H1 (cell line): ENCODE measurements around the gene JADE1. TPM values are rescaled to one million over a fixed set of nuclear protein-coding genes. Genes with fewer than 3 reads are reported as not detected.
A peak's percentile ranks its signal among the peaks of the same experiment; 100 is the strongest.

Source experiments
- CTCF ChIA-PET: fragments of 300-600 bp; sonication (Branson Sonifier 250); formaldehyde crosslinking; loops from one replicate; lab custom pipeline; 2021; ENCODE audit not compliant: partially characterized antibody; lab: Charles Lee
- POLR2A ChIA-PET: fragments of 300-600 bp; sonication (Branson Sonifier 250); formaldehyde crosslinking; loops from one replicate; lab custom pipeline; 2021; ENCODE audit warnings: inconsistent platforms; ENCODE audit not compliant: partially characterized antibody; lab: Charles Lee
- DNase-seq, 2 experiments: peaks; one replicate each; pipeline versions ENCODE4 v3.0.0 to v3.0.0-alpha.2; 2010 to 2022; ENCODE audit warnings: low spot score in 2 of 2, low read depth in 1 of 2, mixed read lengths in 1 of 2
- FAIRE-seq: peaks from 2 replicates; lab custom pipeline; 2011; peaks lifted over from hg19 to GRCh38; lab: Jason Lieb, UNC
- H2AFZ ChIP-seq: 2 replicates; pipeline ENCODE4 v1.8.1; 2012; ENCODE audit warnings: low read length, inconsistent platforms
- H2AK5ac ChIP-seq: 2 replicates; pipeline ENCODE4 v1.6.1; 2013; ENCODE audit warnings: low read depth, low read length
- H2BK120ac ChIP-seq: replicated peaks from 2 replicates; pipeline ENCODE3; 2013; ENCODE audit warnings: low read depth, low read length, inconsistent platforms
- H2BK12ac ChIP-seq: 2 replicates; pipeline ENCODE4 v1.6.1; 2013; ENCODE audit warnings: low read depth, low read length
- H2BK15ac ChIP-seq: 2 replicates; pipeline ENCODE4 v1.6.1; 2013; ENCODE audit warnings: low read length
- H2BK20ac ChIP-seq: 2 replicates; pipeline ENCODE4 v1.6.1; 2013; ENCODE audit warnings: low read length
- H2BK5ac ChIP-seq: 2 replicates; pipeline ENCODE4 v1.6.1; 2013; ENCODE audit warnings: low read depth, low read length
- H3K14ac ChIP-seq: 2 replicates; pipeline ENCODE4 v1.6.1; 2013; ENCODE audit warnings: inconsistent platforms; ENCODE audit not compliant: insufficient read length
- H3K18ac ChIP-seq: 2 replicates; pipeline ENCODE4 v1.6.1; 2013; ENCODE audit warnings: low read length; ENCODE audit errors: extremely low read depth
- H3K23ac ChIP-seq: 2 replicates; pipeline ENCODE4 v1.6.1; 2013; ENCODE audit warnings: inconsistent platforms; ENCODE audit not compliant: insufficient read length
- H3K23me2 ChIP-seq: 2 replicates; pipeline ENCODE4 v1.6.1; 2013; ENCODE audit warnings: low read depth, low read length
- H3K27ac ChIP-seq: 2 replicates; pipeline ENCODE4 v1.6.1; 2011; ENCODE audit warnings: low read depth, low read length, inconsistent platforms
- H3K27me3 ChIP-seq, 4 experiments: replicated peaks in 1 of 4; 1 replicate in 1 of 4; 2 replicates in 3 of 4; pipeline versions ENCODE4 v1.6.1 to v1.8.1; 2011 to 2013; ENCODE audit warnings: low read length in 3 of 4, mild to moderate bottlenecking in 3 of 4, inconsistent platforms in 2 of 4, mixed read lengths in 2 of 4, moderate library complexity in 1 of 4; ENCODE audit not compliant: control insufficient read depth in 3 of 4, insufficient read depth in 3 of 4; ENCODE audit errors: extremely low read depth in 1 of 4
- H3K36me3 ChIP-seq, 4 experiments: 2 replicates each; pipeline versions ENCODE4 v1.6.1 to v1.8.1; 2011 to 2013; ENCODE audit warnings: mild to moderate bottlenecking in 4 of 4, low read length in 3 of 4, moderate library complexity in 2 of 4, control low read depth in 1 of 4, inconsistent platforms in 1 of 4; ENCODE audit not compliant: insufficient read depth in 4 of 4, control insufficient read depth in 2 of 4
- H3K4ac ChIP-seq: replicated peaks from 2 replicates; pipeline ENCODE3; 2013; ENCODE audit warnings: low read length, low read depth, mixed read lengths, inconsistent platforms; ENCODE audit not compliant: insufficient read length
- H3K4me1 ChIP-seq, 4 experiments: replicated peaks in 1 of 4; 1 replicate in 1 of 4; 2 replicates in 3 of 4; pipeline versions ENCODE4 v1.6.1 to v1.8.1; 2011 to 2013; ENCODE audit warnings: low read length in 3 of 4, inconsistent platforms in 2 of 4, mixed read lengths in 1 of 4; ENCODE audit not compliant: insufficient read depth in 4 of 4, control insufficient read depth in 3 of 4
- H3K4me2 ChIP-seq, 2 experiments: 2 replicates each; pipeline versions ENCODE4 v1.6.1 to v1.8.1; 2011 to 2013; ENCODE audit warnings: low read depth in 2 of 2, low read length in 2 of 2, control low read depth in 1 of 2, inconsistent platforms in 1 of 2, mild to moderate bottlenecking in 1 of 2; ENCODE audit not compliant: insufficient read depth in 1 of 2
- H3K4me3 ChIP-seq, 4 experiments: fragments of 200-600, 300-600 bp in 1 of 4; sonication (generic), shearing (Covaris generic), sonication (Bioruptor Twin) in 1 of 4; 2 replicates each; pipeline versions ENCODE4 v1.5.1 to v1.8.1; 2011 to 2016; ENCODE audit warnings: low read length in 4 of 4, low read depth in 3 of 4, control low read depth in 2 of 4, inconsistent platforms in 2 of 4, mild to moderate bottlenecking in 2 of 4, mixed read lengths in 1 of 4, moderate library complexity in 1 of 4; ENCODE audit not compliant: insufficient read depth in 2 of 4; ENCODE audit errors: extremely low read depth in 1 of 4
- H3K56ac ChIP-seq: replicated peaks from 2 replicates; pipeline ENCODE3; 2013; ENCODE audit warnings: low read depth, mild to moderate bottlenecking, mixed read lengths, low read length, inconsistent platforms; ENCODE audit not compliant: insufficient read length
- H3K79me1 ChIP-seq: 2 replicates; pipeline ENCODE4 v1.6.1; 2013; ENCODE audit warnings: low read depth, low read length, control low read depth
- H3K79me2 ChIP-seq, 2 experiments: 2 replicates each; pipeline versions ENCODE4 v1.6.1 to v1.8.1; 2012 to 2013; ENCODE audit warnings: low read length in 2 of 2, mild to moderate bottlenecking in 2 of 2, inconsistent platforms in 1 of 2; ENCODE audit not compliant: insufficient read depth in 2 of 2, control insufficient read depth in 1 of 2
- H3K9ac ChIP-seq, 4 experiments: replicated peaks in 1 of 4; 1 replicate in 1 of 4; 2 replicates in 3 of 4; pipeline versions ENCODE4 v1.6.1 to v1.8.1; 2011 to 2013; ENCODE audit warnings: low read depth in 3 of 4, low read length in 3 of 4, control low read depth in 2 of 4, mild to moderate bottlenecking in 2 of 4, moderate library complexity in 2 of 4, inconsistent platforms in 1 of 4; ENCODE audit errors: extremely low read depth in 1 of 4
- H3K9me3 ChIP-seq, 2 experiments: 2 replicates each; pipeline versions ENCODE4 v1.6.1 to v1.8.1; 2012 to 2013; ENCODE audit warnings: mild to moderate bottlenecking in 2 of 2, moderate library complexity in 2 of 2, control low read depth in 1 of 2, inconsistent platforms in 1 of 2, low read depth in 1 of 2, low read length in 1 of 2, mixed read lengths in 1 of 2; ENCODE audit not compliant: insufficient read depth in 2 of 2
- H4K20me1 ChIP-seq, 2 experiments: replicated peaks in 1 of 2; 2 replicates each; pipeline versions ENCODE3 to v1.8.1; 2011 to 2013; ENCODE audit warnings: inconsistent platforms in 2 of 2, low read length in 2 of 2, mild to moderate bottlenecking in 1 of 2; ENCODE audit not compliant: insufficient read depth in 2 of 2, control insufficient read depth in 1 of 2
- H4K5ac ChIP-seq: 2 replicates; pipeline ENCODE4 v1.6.1; 2013; ENCODE audit warnings: low read length, low read depth, mixed read lengths, inconsistent platforms; ENCODE audit not compliant: insufficient read length
- H4K8ac ChIP-seq: 2 replicates; pipeline ENCODE4 v1.8.0; 2013; ENCODE audit warnings: mild to moderate bottlenecking, moderate library complexity, low read length, inconsistent platforms; ENCODE audit not compliant: insufficient read depth; ENCODE audit errors: extremely low read depth
- H4K91ac ChIP-seq: replicated peaks from 2 replicates; pipeline ENCODE3; 2013; ENCODE audit warnings: low read length, mixed read lengths, inconsistent platforms; ENCODE audit not compliant: insufficient read length
- ASH2L ChIP-seq: fragments of 200-600, 300-600 bp; sonication (generic); IDR thresholded peaks from one replicate; pipeline ENCODE4 v1.7.1; 2017; ENCODE audit warnings: low read length
- CHD1 ChIP-seq: IDR thresholded peaks from 2 replicates; pipeline ENCODE4 v1.6.1; 2012; ENCODE audit warnings: low read depth, low read length, improper control_type of control experiment
- CTBP2 ChIP-seq: IDR thresholded peaks from 2 replicates; pipeline ENCODE4 v1.7.0; 2011; ENCODE audit warnings: borderline replicate concordance, mild to moderate bottlenecking, moderate library complexity, mixed read lengths, low read length; ENCODE audit not compliant: insufficient read depth, insufficient read length
- KDM5A ChIP-seq: fragments of 200-600 bp; IDR thresholded peaks from 2 replicates; pipeline ENCODE4 v1.7.1; 2012; ENCODE audit warnings: mild to moderate bottlenecking, low read length, inconsistent platforms, mixed read lengths
- POU5F1 ChIP-seq: IDR thresholded peaks from 2 replicates; pipeline ENCODE4 v1.6.1; 2011; ENCODE audit warnings: low read depth, mild to moderate bottlenecking, low read length, moderate library complexity
- SAP30 ChIP-seq: fragments of 300-600 bp; sonication (generic); IDR thresholded peaks from 2 replicates; pipeline ENCODE4 v1.7.1; 2012; ENCODE audit warnings: low read length, moderate library complexity, mild to moderate bottlenecking, inconsistent platforms; ENCODE audit not compliant: insufficient read depth, insufficient replicate concordance
- TBP ChIP-seq: IDR thresholded peaks from 2 replicates; pipeline ENCODE4 v1.6.1; 2011; ENCODE audit warnings: low read depth, low read length, improper control_type of control experiment
- TCF12 ChIP-seq: IDR thresholded peaks from 2 replicates; pipeline ENCODE4 v1.6.1; 2011; ENCODE audit warnings: low read depth, mild to moderate bottlenecking, low read length
- WGBS, 2 experiments: shearing (Covaris generic) in 1 of 2; methylation state at CpG; one replicate each; pipeline versions ENCODE4 v1.1.6 to v1.1.7; 2013 to 2015; ENCODE audit warnings: low lambda C conversion rate in 2 of 2, mixed read lengths in 2 of 2, inconsistent platforms in 1 of 2, low coverage in 1 of 2, missing lambda C conversion rate in 1 of 2; ENCODE audit not compliant: insufficient replicate concordance in 2 of 2, insufficient coverage in 1 of 2, insufficient read length in 1 of 2; ENCODE audit errors: extremely low coverage in 1 of 2, missing lambda C conversion rate in 1 of 2; 5-methylcytosine and 5-hydroxymethylcytosine counted together
- long read RNA-seq, 2 experiments: library from RNA in 1 of 2; library from capped mRNA in 1 of 2; stranded (forward); transcript quantifications; one replicate each; pipeline ENCODE4 v2.0.0, GENCODE V29; 2021; ENCODE audit warnings: inconsistent platforms in 1 of 2
- polyA minus RNA-seq, 3 experiments: library from RNA; depleted of rRNA, polyadenylated mRNA; stranded (reverse); fragments of >200 nt; gene quantifications; 1 replicate in 2 of 3; 2 replicates in 1 of 3; pipeline ENCODE4 v1.2.3, GENCODE V29; 2011
- polyA plus RNA-seq, 7 experiments: library from polyadenylated mRNA; depleted of rRNA in 3 of 7; stranded (reverse) in 5 of 7; unstranded in 2 of 7; fragments of >200 nt in 5 of 7; fragments of 200-250 nt in 2 of 7; gene quantifications; 1 replicate in 5 of 7; 2 replicates in 1 of 7; 4 replicates in 1 of 7; pipeline versions ENCODE4 v1.2.1 to v1.2.3, GENCODE V29; 2011 to 2013; ENCODE audit warnings: missing spikeins in 2 of 7, mixed read lengths in 2 of 7
- total RNA-seq: library from RNA; stranded (reverse); fragmentation: NEBNext Ultra II Directional; extraction: Animal tissue kit (Norgen Biotek cat#: 25700); gene quantifications from 2 replicates; pipeline ENCODE4 v1.2.1, GENCODE V29; 2021

Gene JADE1
- total RNA-seq (213 and 216 TPM in 2 replicates), polyA plus RNA-seq (2011; rRNA removed) (37.7 and 43.8 TPM in 2 replicates), polyA minus RNA-seq (2011; rRNA and poly(A)+ RNA removed) (192 and 212 TPM in 2 replicates)
- 57.6 TPM for polyA plus RNA-seq (2011; cell fraction: cytosol; rRNA removed)
- polyA plus RNA-seq (2011; cell fraction: nucleus; rRNA removed): 123 TPM
- 83.3 to 114 TPM (median 103 TPM) in 4 replicates for polyA plus RNA-seq (2012, experiment 1 of 2)
- 16.3 TPM for polyA plus RNA-seq (2012, experiment 2 of 2)
- 91.7 TPM for polyA plus RNA-seq (2013, experiment 1 of 2)
- 84.6 TPM for polyA plus RNA-seq (2013, experiment 2 of 2)
- polyA minus RNA-seq (2011; cell fraction: cytosol; rRNA and poly(A)+ RNA removed): 75.4 TPM
- polyA minus RNA-seq (2011; cell fraction: nucleus; rRNA and poly(A)+ RNA removed): 179 TPM
- long read RNA-seq, experiment 1, full-length matches to known transcripts: 6 of 103 reads
- long read RNA-seq, experiment 1, partial matches to known transcripts: 15 of 103 reads
- long read RNA-seq, experiment 1, other reads (novel, unspliced or antisense): 82 of 103 reads
- long read RNA-seq, experiment 2, full-length matches to known transcripts: 6 of 51 reads
- long read RNA-seq, experiment 2, partial matches to known transcripts: 37 of 51 reads
- long read RNA-seq, experiment 2, other reads (novel, unspliced or antisense): 8 of 51 reads

- H3K4ac ChIP-seq: peak within 1 kb of the TSS; percentile 99
- DNase-seq (peak; percentile 82 to 92), FAIRE-seq (peak; percentile 63)
- WGBS, 2 experiments: 2% methylated on average over 36 of the region's 91 CpGs; no CpG with 5 or more reads in 1 of the 2 experiments
- peak within 1 kb of the TSS; percentile 96 for H3K14ac ChIP-seq
- H4K91ac ChIP-seq: peak within 1 kb of the TSS; percentile 99
- H3K9ac ChIP-seq: peak within 1 kb of the TSS; percentile 83 to 95 (median 92)
- H3K79me2 ChIP-seq: peaks cover 23 to 49% of the 10 kb centered on the region in 2 experiments
- peak within 1 kb of the TSS; percentile 92 to 99 (median 97) for H3K4me3 ChIP-seq
- H4K8ac ChIP-seq: peak within 1 kb of the TSS; percentile 94; the same call in 1 of the 2 replicates
- no peaks in the 10 kb centered on the region for H3K27me3 ChIP-seq
- peak within 1 kb of the TSS; percentile 93 for H2BK5ac ChIP-seq
- H3K79me1 ChIP-seq: 0 out of 2 replicates have a peak, but pooled peaks cover 2% of the 10 kb centered on the region
- H3K4me1 ChIP-seq: peaks cover 2 to 10% (median 4%) of the 10 kb centered on the region in 4 experiments; a peak in 5 of 7 replicates
- peak within 1 kb of the TSS; percentile 90 for H2BK120ac ChIP-seq
- peak within 1 kb of the TSS; percentile 97 for H3K18ac ChIP-seq
- no peak within 1 kb of the TSS for H2BK15ac ChIP-seq
- H3K56ac ChIP-seq: peak within 1 kb of the TSS; percentile 84
- H2AFZ ChIP-seq: no peak within 1 kb of the TSS
- peaks cover 7% of the 10 kb centered on the region for H3K23me2 ChIP-seq
- ChIA-PET CTCF (interaction anchor here (0.6 to 2.3 kb wide), 14 partner anchors 12 to 745 kb away, joined by 3 to 23 read pairs (median 4); no protein-coding TSS in a partner anchor), POLR2A (interaction anchor here (0.6 to 2.1 kb wide), 22 partner anchors 9 to 360 kb away, joined by 3 to 15 read pairs (median 4); no protein-coding TSS in a partner anchor)
- H2BK12ac ChIP-seq: peak within 1 kb of the TSS; percentile 89
- peak within 1 kb of the TSS; percentile 99 for H4K5ac ChIP-seq
- peak within 1 kb of the TSS; percentile 96 to 99 for H3K4me2 ChIP-seq
- H4K20me1 ChIP-seq: peaks cover 11 to 16% of the 10 kb centered on the region in 2 experiments
- H2AK5ac ChIP-seq: peak within 1 kb of the TSS; percentile 54; the same call in 1 of the 2 replicates
- no peaks in the 10 kb centered on the region for H3K9me3 ChIP-seq
- H3K27ac ChIP-seq: peak within 1 kb of the TSS; percentile 97
- no peaks in the 10 kb centered on the region; a peak in 1 of 8 replicates for H3K36me3 ChIP-seq
- no peak within 1 kb of the TSS for H3K23ac ChIP-seq
- no peak within 1 kb of the TSS for H2BK20ac ChIP-seq
- TF ChIP-seq SAP30 (no peak), TBP (peak; percentile 90), KDM5A (no peak), POU5F1 (no peak), CTBP2 (peak; percentile 37), TCF12 (0 out of 2 replicates have a peak, but pooled peaks have one; percentile 5), CHD1 (no peak), ASH2L (peak; percentile 64)
Observed at GRCh38 chr4:128809477-128810330, at the start of gene JADE1. Gene JADE1, plus strand, starts transcription at chr4:128809700. Its CDS starts 22,059 bp downstream, at chr4:128831759.
